ENCODE results near the gene FGD5.

Gene FGD5

DNA sequence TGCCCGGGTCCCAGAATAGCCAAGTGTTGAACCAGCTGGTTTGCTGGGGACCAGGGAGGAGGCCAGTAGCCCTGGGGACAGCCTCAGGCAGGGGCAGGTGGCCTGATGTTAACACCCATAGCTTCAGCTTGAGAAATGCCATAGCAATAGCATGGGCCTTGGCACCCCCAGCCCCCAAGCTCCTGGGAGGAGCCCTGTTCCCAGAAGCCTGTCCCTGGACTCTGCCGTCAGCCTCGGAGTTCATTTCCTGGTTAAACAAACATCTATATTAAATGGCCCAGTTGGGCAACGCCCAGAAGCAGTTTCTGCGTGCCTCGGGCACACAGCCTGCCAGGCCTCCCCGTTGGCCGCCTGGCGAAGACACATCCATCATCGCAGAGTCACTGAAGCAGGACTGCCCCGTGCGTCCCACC lies 58.2 kb downstream of the FGD5 start:
- Mint-ChIP-seq H3K9me3 (ENCODE audit: low read depth) (no peaks in the 10 kb centered on the region), H3K27ac (no peak overlapping the region), H3K4me1 (ENCODE audit: low read depth) (peaks cover 30% of the 10 kb centered on the region), H3K27me3 (no peaks in the 10 kb centered on the region), H3K4me3 (no peak overlapping the region), H3K36me3 (no peaks in the 10 kb centered on the region)

GRCh38 chr3:14877469-14877868 lies 58.7 kb downstream of the FGD5 start:
- H3K36me3 Mint-ChIP-seq, result no peaks in the 10 kb centered on the region
- no peak overlapping the region for H3K4me3 Mint-ChIP-seq
- peaks cover 35% of the 10 kb centered on the region for H3K4me1 Mint-ChIP-seq (ENCODE audit: low read depth)
- H3K27me3 Mint-ChIP-seq, result no peaks in the 10 kb centered on the region
- H3K9me3 Mint-ChIP-seq (ENCODE audit: low read depth), result no peaks in the 10 kb centered on the region
- no peak overlapping the region for H3K27ac Mint-ChIP-seq

- Mint-ChIP-seq H3K36me3 (no peaks in the 10 kb centered on the region), H3K9me3 (ENCODE audit: low read depth) (no peaks in the 10 kb centered on the region), H3K4me1 (ENCODE audit: low read depth) (peaks cover 54% of the 10 kb centered on the region), H3K27ac (peak overlapping the region; percentile 46), H3K4me3 (peak overlapping the region; percentile 47), H3K27me3 (no peaks in the 10 kb centered on the region)
Measured at GRCh38 chr3:14879211-14879874, 60.6 kb downstream of the FGD5 start.

- H3K4me3 Mint-ChIP-seq, result peak overlapping the region; percentile 31
- H3K27me3 Mint-ChIP-seq, result no peaks in the 10 kb centered on the region
- no peaks in the 10 kb centered on the region for H3K9me3 Mint-ChIP-seq (ENCODE audit: low read depth)
- peaks cover 66% of the 10 kb centered on the region for H3K4me1 Mint-ChIP-seq (ENCODE audit: low read depth)
- H3K36me3 Mint-ChIP-seq, result no peaks in the 10 kb centered on the region
- H3K27ac Mint-ChIP-seq, result peak overlapping the region; percentile 17
Measured at GRCh38 chr3:14880447-14881106, 61.8 kb downstream of the FGD5 start.

DNA sequence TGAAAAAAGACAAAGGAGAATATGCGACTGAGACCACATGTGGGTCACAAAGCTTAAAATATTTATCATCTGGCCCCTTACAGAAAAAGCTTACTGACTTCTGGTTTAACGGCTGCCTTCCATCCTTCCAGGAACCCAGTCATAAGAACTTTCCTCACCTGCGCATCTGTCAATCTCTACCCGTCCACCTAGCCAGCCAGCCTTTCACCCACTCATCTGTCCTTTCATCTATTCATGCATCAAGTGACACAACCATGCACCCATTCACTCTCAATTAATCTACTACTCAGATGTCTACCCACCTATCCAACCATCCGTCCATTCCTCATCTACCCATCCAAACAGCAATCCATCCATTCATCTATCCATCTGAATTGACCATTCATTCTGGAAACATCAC lies 64.5 kb downstream of the FGD5 start:
- H3K36me3 Mint-ChIP-seq, result no peaks in the 10 kb centered on the region
- no peaks in the 10 kb centered on the region for H3K9me3 Mint-ChIP-seq (ENCODE audit: low read depth)
- H3K4me3 Mint-ChIP-seq, result no peak overlapping the region
- H3K4me1 Mint-ChIP-seq (ENCODE audit: low read depth), result peaks cover 81% of the 10 kb centered on the region
- no peak overlapping the region for H3K27ac Mint-ChIP-seq
- H3K27me3 Mint-ChIP-seq, result no peaks in the 10 kb centered on the region

- H3K9me3 Mint-ChIP-seq (ENCODE audit: low read depth), result no peaks in the 10 kb centered on the region
- no peaks in the 10 kb centered on the region for H3K27me3 Mint-ChIP-seq
- peak overlapping the region; percentile 53 for H3K4me3 Mint-ChIP-seq
- H3K4me1 Mint-ChIP-seq (ENCODE audit: low read depth), result peaks cover 69% of the 10 kb centered on the region
- no peak overlapping the region for H3K27ac Mint-ChIP-seq
- H3K36me3 Mint-ChIP-seq, result no peaks in the 10 kb centered on the region
Measured at GRCh38 chr3:14884665-14885064, 65.9 kb downstream of the FGD5 start.

GRCh38 chr3:14885307-14885706 lies 66.5 kb downstream of the FGD5 start:
- Mint-ChIP-seq H3K9me3 (ENCODE audit: low read depth) (no peaks in the 10 kb centered on the region), H3K4me1 (ENCODE audit: low read depth) (peaks cover 67% of the 10 kb centered on the region), H3K36me3 (no peaks in the 10 kb centered on the region), H3K27me3 (no peaks in the 10 kb centered on the region), H3K4me3 (peak overlapping the region; percentile 53), H3K27ac (no peak overlapping the region)

- no peak overlapping the region for H3K4me3 Mint-ChIP-seq
- H3K9me3 Mint-ChIP-seq (ENCODE audit: low read depth), result no peaks in the 10 kb centered on the region
- no peaks in the 10 kb centered on the region for H3K27me3 Mint-ChIP-seq
- H3K36me3 Mint-ChIP-seq, result no peaks in the 10 kb centered on the region
- no peak overlapping the region for H3K27ac Mint-ChIP-seq
- H3K4me1 Mint-ChIP-seq (ENCODE audit: low read depth), result peaks cover 59% of the 10 kb centered on the region
Measured at GRCh38 chr3:14886101-14886500, 67.3 kb downstream of the FGD5 start.

DNA sequence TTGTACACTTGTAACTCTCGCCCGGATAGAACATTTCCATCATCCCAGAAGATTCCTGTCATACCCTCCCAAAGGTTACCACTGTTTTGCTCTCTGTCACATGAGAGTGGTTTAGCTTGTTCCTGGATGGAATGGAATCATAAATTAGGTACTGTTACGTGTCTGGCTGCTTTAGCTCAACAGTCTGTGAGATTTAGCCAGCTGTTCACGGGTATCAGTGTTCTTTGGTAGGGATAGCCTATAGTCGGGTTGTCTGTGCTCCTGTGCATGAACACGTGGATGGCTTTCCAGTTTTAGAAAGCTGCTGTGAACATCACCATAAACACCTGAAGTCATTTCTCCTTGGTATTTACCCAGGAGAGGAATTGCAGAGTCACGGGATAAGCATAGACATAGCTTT lies 70.4 kb downstream of the FGD5 start:
- peaks cover 29% of the 10 kb centered on the region for H3K4me1 Mint-ChIP-seq (ENCODE audit: low read depth)
- no peaks in the 10 kb centered on the region for H3K27me3 Mint-ChIP-seq
- no peaks in the 10 kb centered on the region for H3K9me3 Mint-ChIP-seq (ENCODE audit: low read depth)
- H3K4me3 Mint-ChIP-seq, result no peak overlapping the region
- no peak overlapping the region for H3K27ac Mint-ChIP-seq
- H3K36me3 Mint-ChIP-seq, result no peaks in the 10 kb centered on the region

GRCh38 chr3:14889943-14890342 lies 71.2 kb downstream of the FGD5 start:
- H3K4me1 Mint-ChIP-seq (ENCODE audit: low read depth), result peaks cover 22% of the 10 kb centered on the region
- no peak overlapping the region for H3K4me3 Mint-ChIP-seq
- H3K27me3 Mint-ChIP-seq, result no peaks in the 10 kb centered on the region
- no peak overlapping the region for H3K27ac Mint-ChIP-seq
- H3K9me3 Mint-ChIP-seq (ENCODE audit: low read depth), result no peaks in the 10 kb centered on the region
- H3K36me3 Mint-ChIP-seq, result no peaks in the 10 kb centered on the region

DNA sequence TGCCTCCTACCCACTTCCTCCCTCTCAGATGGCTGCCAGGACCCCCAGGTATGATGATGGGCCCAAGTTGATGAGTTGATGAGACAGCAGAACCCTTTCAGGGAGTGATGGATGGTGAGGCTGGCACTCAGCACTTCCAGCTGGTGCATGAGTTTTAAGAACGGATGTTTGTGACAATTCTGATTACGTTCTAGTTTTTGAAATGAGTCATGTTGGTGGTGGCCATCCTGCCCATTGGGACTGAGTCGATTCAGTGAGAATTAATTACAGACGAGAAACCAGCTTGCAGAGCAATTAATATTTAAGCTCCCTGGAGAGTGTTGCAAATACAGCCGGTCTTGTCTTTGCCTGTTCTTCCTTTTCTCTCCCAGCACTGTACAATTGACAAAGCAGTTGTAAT lies 71.7 kb downstream of the FGD5 start:
- Mint-ChIP-seq H3K27ac (no peak overlapping the region), H3K27me3 (no peaks in the 10 kb centered on the region)

GRCh38 chr3:14891135-14892132 lies 72.7 kb downstream of the FGD5 start:
- Mint-ChIP-seq H3K4me3 (no peak overlapping the region), H3K27ac (no peak overlapping the region), H3K27me3 (no peaks in the 10 kb centered on the region), H3K4me1 (ENCODE audit: low read depth) (peaks cover 7% of the 10 kb centered on the region), H3K36me3 (no peaks in the 10 kb centered on the region), H3K9me3 (ENCODE audit: low read depth) (no peaks in the 10 kb centered on the region)

More for the DNA sequence above, 71.7 kb downstream of the FGD5 start:
- H3K36me3 Mint-ChIP-seq, result no peaks in the 10 kb centered on the region
- no peaks in the 10 kb centered on the region for H3K9me3 Mint-ChIP-seq (ENCODE audit: low read depth)
- H3K4me1 Mint-ChIP-seq (ENCODE audit: low read depth), result peaks cover 16% of the 10 kb centered on the region
- no peak overlapping the region for H3K4me3 Mint-ChIP-seq

GRCh38 chr3:14892226-14892625 lies 73.5 kb downstream of the FGD5 start:
- H3K4me1 Mint-ChIP-seq (ENCODE audit: low read depth), result no peaks in the 10 kb centered on the region
- no peaks in the 10 kb centered on the region for H3K36me3 Mint-ChIP-seq
- H3K4me3 Mint-ChIP-seq, result no peak overlapping the region
- no peak overlapping the region for H3K27ac Mint-ChIP-seq
- H3K9me3 Mint-ChIP-seq (ENCODE audit: low read depth), result no peaks in the 10 kb centered on the region
- H3K27me3 Mint-ChIP-seq, result no peaks in the 10 kb centered on the region

- Mint-ChIP-seq H3K36me3 (no peaks in the 10 kb centered on the region), H3K4me1 (ENCODE audit: low read depth) (peaks cover 1% of the 10 kb centered on the region), H3K27me3 (no peaks in the 10 kb centered on the region), H3K4me3 (no peak overlapping the region), H3K27ac (no peak overlapping the region), H3K9me3 (ENCODE audit: low read depth) (no peaks in the 10 kb centered on the region)
Measured at GRCh38 chr3:14894085-14894484, 75.3 kb downstream of the FGD5 start.

DNA sequence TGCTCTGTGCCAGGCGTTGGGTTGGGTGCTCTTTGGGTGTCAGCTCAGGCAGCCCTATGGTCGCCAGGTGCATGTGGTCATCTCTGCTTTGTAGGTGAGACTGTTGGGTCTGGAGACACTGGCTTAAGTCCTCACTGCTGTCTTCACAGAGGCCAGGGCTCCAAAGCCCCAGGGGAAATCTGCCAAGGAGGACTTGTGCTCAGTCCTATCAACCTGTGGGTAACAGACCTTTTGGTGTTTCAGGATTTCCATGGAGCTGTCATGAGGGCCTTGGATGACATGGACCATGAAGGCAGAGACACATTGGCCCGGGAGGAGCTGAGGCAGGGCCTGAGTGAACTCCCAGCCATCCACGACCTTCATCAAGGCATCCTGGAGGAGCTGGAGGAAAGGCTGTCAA lies 78.5 kb downstream of the FGD5 start:
- Mint-ChIP-seq H3K9me3 (ENCODE audit: low read depth) (no peaks in the 10 kb centered on the region), H3K27ac (no peak overlapping the region), H3K27me3 (peaks cover 2% of the 10 kb centered on the region), H3K4me3 (no peak overlapping the region), H3K36me3 (no peaks in the 10 kb centered on the region), H3K4me1 (ENCODE audit: low read depth) (peaks cover 1% of the 10 kb centered on the region)
